AG04450 (cell line): ENCODE measurements around the gene YRDC. TPM values are rescaled to one million over a fixed set of nuclear protein-coding genes. Genes with fewer than 3 reads are reported as not detected.

Experiments
- CTCF ChIA-PET: fragments of 300-600, 350-600 bp; formaldehyde crosslinking; extraction: SDS; loops from one replicate; lab custom pipeline; 2022; ENCODE audit warnings: antibody characterized with exemption, inconsistent platforms; lab: Charles Lee
- POLR2A ChIA-PET: fragments of 350-600 bp; formaldehyde crosslinking; extraction: SDS; loops from one replicate; lab custom pipeline; 2021; ENCODE audit warnings: antibody characterized with exemption, inconsistent platforms; lab: Yijun Ruan, JAX
- DNase-seq: peaks from one replicate; pipeline ENCODE4 v3.0.0-alpha.2; 2011; ENCODE audit warnings: low read depth, low spot score
- H3K27ac ChIP-seq: one replicate; pipeline ENCODE4 v1.5.1; 2012; ENCODE audit warnings: low read depth, low read length, control low read depth
- H3K27me3 ChIP-seq: one replicate; pipeline ENCODE4 v1.6.0; 2012; ENCODE audit warnings: low read length; ENCODE audit not compliant: control insufficient read depth, insufficient read depth
- H3K4me3 ChIP-seq: 2 replicates; pipeline ENCODE4 v1.5.1; 2011; ENCODE audit warnings: mild to moderate bottlenecking, low read depth, low read length, control low read depth
- H3K9me3 ChIP-seq: 2 replicates; pipeline ENCODE4 v1.5.1; 2012; ENCODE audit warnings: low read length; ENCODE audit not compliant: control insufficient read depth, insufficient read depth
- polyA plus RNA-seq: library from polyadenylated mRNA; depleted of rRNA; stranded (reverse); fragments of >200 nt; gene quantifications from 2 replicates; pipeline ENCODE4 v1.2.3, GENCODE V29; 2011
- TF ChIP-seq, protein P1 (sequence below): IDR thresholded peaks from 2 replicates; pipeline ENCODE4 v1.5.1; 2011; ENCODE audit warnings: low read depth, low read length, control low read depth, inconsistent platforms

YRDC gene
- polyA plus RNA-seq, 1 experiment = 15.2 TPM

DNA sequence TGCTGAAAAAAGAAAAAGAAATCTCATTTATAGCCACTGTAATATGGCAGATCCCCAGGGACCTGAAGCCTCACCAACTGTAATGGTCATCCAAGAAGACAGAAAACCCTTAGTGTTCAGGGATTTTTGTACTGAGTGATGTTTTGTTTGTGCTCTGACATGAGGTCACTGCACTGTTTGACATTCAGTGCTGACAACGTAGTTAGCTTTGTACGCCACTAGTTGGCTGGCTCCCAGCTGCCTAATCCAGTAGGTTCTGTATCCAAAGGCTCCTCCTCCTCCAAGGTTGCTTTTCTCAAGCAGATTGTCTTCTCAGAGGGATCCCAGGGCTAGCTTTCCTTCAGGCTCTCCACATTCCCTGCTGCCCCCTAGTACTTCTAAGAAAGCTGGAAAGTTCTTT lies 9.5 kb upstream of the YRDC start:
- Histone ChIP-seq H3K9me3 (no peaks in the 10 kb centered on the region), H3K27ac (no peak overlapping the region), H3K4me3 (no peak overlapping the region), H3K27me3 (no peaks in the 10 kb centered on the region)
- TF ChIP-seq, protein P1, sequence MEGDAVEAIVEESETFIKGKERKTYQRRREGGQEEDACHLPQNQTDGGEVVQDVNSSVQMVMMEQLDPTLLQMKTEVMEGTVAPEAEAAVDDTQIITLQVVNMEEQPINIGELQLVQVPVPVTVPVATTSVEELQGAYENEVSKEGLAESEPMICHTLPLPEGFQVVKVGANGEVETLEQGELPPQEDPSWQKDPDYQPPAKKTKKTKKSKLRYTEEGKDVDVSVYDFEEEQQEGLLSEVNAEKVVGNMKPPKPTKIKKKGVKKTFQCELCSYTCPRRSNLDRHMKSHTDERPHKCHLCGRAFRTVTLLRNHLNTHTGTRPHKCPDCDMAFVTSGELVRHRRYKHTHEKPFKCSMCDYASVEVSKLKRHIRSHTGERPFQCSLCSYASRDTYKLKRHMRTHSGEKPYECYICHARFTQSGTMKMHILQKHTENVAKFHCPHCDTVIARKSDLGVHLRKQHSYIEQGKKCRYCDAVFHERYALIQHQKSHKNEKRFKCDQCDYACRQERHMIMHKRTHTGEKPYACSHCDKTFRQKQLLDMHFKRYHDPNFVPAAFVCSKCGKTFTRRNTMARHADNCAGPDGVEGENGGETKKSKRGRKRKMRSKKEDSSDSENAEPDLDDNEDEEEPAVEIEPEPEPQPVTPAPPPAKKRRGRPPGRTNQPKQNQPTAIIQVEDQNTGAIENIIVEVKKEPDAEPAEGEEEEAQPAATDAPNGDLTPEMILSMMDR = no peak
- ChIA-PET POLR2A (no interaction called here), CTCF (interaction anchor here (1.4 to 3.4 kb wide), 2 partner anchors 17 to 42 kb away, joined by 3 to 13 read pairs; partner anchors contain the start of gene MTF1)
- no peak for DNase-seq

- no peak for DNase-seq
- TF ChIP-seq, protein P1 = no peak
- Histone ChIP-seq H3K27me3 (no peaks in the 10 kb centered on the region), H3K27ac (no peak overlapping the region), H3K9me3 (no peaks in the 10 kb centered on the region), H3K4me3 (no peak overlapping the region)
- ChIA-PET POLR2A (no interaction called here), CTCF (interaction anchor here (1.3 kb wide), 1 partner anchor 12 kb away, joined by 5 read pairs; no protein-coding TSS in a partner anchor)
Measured at GRCh38 chr1:37814252-37814651, 6.2 kb upstream of the YRDC start.

GRCh38 chr1:37813529-37814145 lies 5.6 kb upstream of the YRDC start:
- POLR2A ChIA-PET = no interaction called here
- CTCF ChIA-PET = interaction anchor here (1.3 to 1.8 kb wide), 2 partner anchors 9 to 12 kb away, joined by 4 to 5 read pairs; no protein-coding TSS in a partner anchor
- TF ChIP-seq, protein P1 = no peak
- Histone ChIP-seq H3K27ac (no peak overlapping the region), H3K27me3 (no peaks in the 10 kb centered on the region), H3K4me3 (no peak overlapping the region), H3K9me3 (no peaks in the 10 kb centered on the region)
- DNase-seq = no peak

GRCh38 chr1:37811027-37811655 lies 3.1 kb upstream of the YRDC start:
- no peak for DNase-seq
- Histone ChIP-seq H3K4me3 (no peak overlapping the region), H3K27ac (no peak overlapping the region), H3K27me3 (no peaks in the 10 kb centered on the region), H3K9me3 (no peaks in the 10 kb centered on the region)
- ChIA-PET POLR2A (no interaction called here), CTCF (interaction anchor here (0.5 to 1.7 kb wide), 6 partner anchors 9 to 119 kb away, joined by 3 to 7 read pairs (median 6); no protein-coding TSS in a partner anchor)
- TF ChIP-seq, protein P1 = peak; percentile 88

GRCh38 chr1:37809942-37810341 lies 1.9 kb upstream of the YRDC start:
- POLR2A ChIA-PET = no interaction called here
- Histone ChIP-seq H3K4me3 (no peak overlapping the region), H3K27me3 (no peaks in the 10 kb centered on the region), H3K9me3 (no peaks in the 10 kb centered on the region), H3K27ac (no peak overlapping the region)
- no peak for DNase-seq
- CTCF ChIA-PET = no interaction called here
- TF ChIP-seq, protein P1 = no peak
